Measurements from ENCODE around the gene SAMD5. TPM values are rescaled to one million over a fixed set of nuclear protein-coding genes. Genes with fewer than 3 reads are reported as not detected.

The SAMD5 gene
- total RNA-seq, 1 experiment from 2014 or later, result 4.0 TPM

DNA sequence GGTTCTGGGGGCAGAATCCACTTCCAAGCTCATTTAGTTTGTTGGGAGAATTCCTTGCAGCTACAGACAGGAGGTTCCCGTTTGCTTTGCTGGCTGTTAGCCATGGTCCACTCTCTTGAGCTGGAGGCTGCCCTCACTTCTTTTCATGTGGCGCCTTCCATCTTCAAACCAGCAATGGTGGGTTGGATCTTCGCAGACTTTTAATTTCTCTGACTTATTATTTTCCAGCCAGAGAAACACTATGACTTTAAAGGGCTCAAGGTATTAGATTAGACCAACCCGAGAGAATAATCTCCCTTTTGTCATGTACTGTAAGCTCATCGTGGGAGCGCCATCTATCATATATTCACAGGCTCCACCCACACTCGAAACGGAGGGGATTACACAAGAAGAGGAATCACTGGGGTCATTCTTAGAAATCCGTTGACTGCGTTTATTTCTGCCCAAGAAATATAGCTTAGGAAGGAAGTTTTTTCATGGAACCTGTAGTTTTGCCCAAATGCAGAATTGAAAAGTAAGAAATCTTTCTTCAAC is 38.9 kb downstream of the SAMD5 start:
- BruUV-seq (replicated peaks), result no TSS peak
- intact Hi-C loops (cut with micrococcal nuclease), result no loop called here
- RAD21 ChIA-PET (ENCODE audit: low non-redundant PET in 1 of 2, low total read pairs in 2 of 2, uncharacterized antibody in 2 of 2, unreplicated experiment in 2 of 2), result no interaction called here
- no peak overlapping the region for H2AFZ ChIP-seq (ENCODE audit: low read depth, low read length, poor library complexity, severe bottlenecking)
- TF ChIP-seq ATF3 (IDR thresholded peaks at IDR 0.05), result no peak
- POLR2A ChIA-PET, result no interaction called here
- CTCF ChIA-PET, result interaction anchor here (1.3 kb wide), 1 partner anchor 630 kb away, joined by 3 read pairs; no protein-coding TSS in a partner anchor
- no peaks in the 10 kb centered on the region for H3K36me3 ChIP-seq (ENCODE audit: control insufficient read depth in 1 of 2, insufficient read depth in 2 of 2, low read length in 2 of 2)
- H3K9me3 ChIP-seq (ENCODE audit: control insufficient read depth in 1 of 2, insufficient read depth in 1 of 2, low read depth in 1 of 2, low read length in 2 of 2), result no peaks in the 10 kb centered on the region
- H3K27me3 ChIP-seq (ENCODE audit: insufficient read depth, low read length), result no peaks in the 10 kb centered on the region
- H4K20me1 ChIP-seq (ENCODE audit: insufficient read depth), result no peaks in the 10 kb centered on the region
- no peak for DNase-seq (ENCODE audit: low read depth, low spot score)
- no peak overlapping the region for H3K9ac ChIP-seq (ENCODE audit: low read length)
- ATAC-seq, result no peak
- H3K4me3 ChIP-seq (replicated peaks in 1 of 2; ENCODE audit: low read depth in 1 of 2, low read length in 2 of 2), result no peak overlapping the region
- no peak overlapping the region for H3K27ac ChIP-seq (ENCODE audit: low read depth, low read length)
- H3K4me1 ChIP-seq (ENCODE audit: control insufficient read depth in 1 of 2, insufficient read depth in 2 of 2, low read length in 2 of 2), result no peaks in the 10 kb centered on the region
- H3K4me2 ChIP-seq (ENCODE audit: low read length), result no peak overlapping the region
- H3K9me2 ChIP-seq (ENCODE audit: insufficient read depth), result no peaks in the 10 kb centered on the region
- no peaks in the 10 kb centered on the region for H3K79me2 ChIP-seq (ENCODE audit: insufficient read depth, low read length)

DNA sequence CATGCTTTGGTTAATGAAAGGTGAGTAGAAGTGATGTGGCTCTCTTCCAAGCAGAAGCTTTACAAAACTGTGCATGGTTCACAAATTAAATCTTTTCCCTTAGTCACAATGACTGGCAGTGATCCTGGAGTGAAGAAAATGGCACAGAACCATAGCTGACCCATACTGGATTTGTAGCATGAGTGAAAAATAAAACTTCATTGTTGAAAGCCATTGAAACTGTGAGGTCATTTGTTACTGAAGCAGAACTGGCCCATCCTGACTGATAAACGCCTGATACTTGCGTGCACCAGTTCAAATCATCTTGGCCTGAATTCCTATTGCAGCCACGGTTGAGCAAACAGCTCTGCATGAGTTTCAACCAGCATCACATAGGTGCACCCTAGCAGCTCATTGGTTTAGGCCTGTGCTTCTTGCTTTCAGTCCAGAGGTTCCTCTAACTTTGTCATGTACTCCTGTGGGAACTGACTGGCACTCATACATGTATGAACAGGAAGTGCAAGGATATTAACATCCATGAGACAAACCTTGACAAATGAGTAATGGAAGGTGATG is 40.5 kb downstream of the SAMD5 start:
- Histone ChIP-seq H3K79me2 (ENCODE audit: insufficient read depth, low read length) (no peaks in the 10 kb centered on the region), H3K4me2 (ENCODE audit: low read length) (no peak overlapping the region), H3K27ac (ENCODE audit: low read depth, low read length) (no peak overlapping the region), H3K9me3 (ENCODE audit: control insufficient read depth in 1 of 2, insufficient read depth in 1 of 2, low read depth in 1 of 2, low read length in 2 of 2) (no peaks in the 10 kb centered on the region), H3K9ac (ENCODE audit: low read length) (no peak overlapping the region), H3K36me3 (ENCODE audit: control insufficient read depth in 1 of 2, insufficient read depth in 2 of 2, low read length in 2 of 2) (no peaks in the 10 kb centered on the region), H3K27me3 (ENCODE audit: insufficient read depth, low read length) (no peaks in the 10 kb centered on the region), H3K4me3 (replicated peaks in 1 of 2; ENCODE audit: low read depth in 1 of 2, low read length in 2 of 2) (no peak overlapping the region), H2AFZ (ENCODE audit: low read depth, low read length, poor library complexity, severe bottlenecking) (no peak overlapping the region), H3K9me2 (ENCODE audit: insufficient read depth) (no peaks in the 10 kb centered on the region), H4K20me1 (ENCODE audit: insufficient read depth) (no peaks in the 10 kb centered on the region), H3K4me1 (ENCODE audit: control insufficient read depth in 1 of 2, insufficient read depth in 2 of 2, low read length in 2 of 2) (no peaks in the 10 kb centered on the region)
- no peak for DNase-seq (ENCODE audit: low read depth, low spot score)
- intact Hi-C loops (cut with micrococcal nuclease), result no loop called here
- BruUV-seq (replicated peaks), result no TSS peak
- ChIA-PET CTCF (no interaction called here), RAD21 (ENCODE audit: low non-redundant PET in 1 of 2, low total read pairs in 2 of 2, uncharacterized antibody in 2 of 2, unreplicated experiment in 2 of 2) (no interaction called here), POLR2A (no interaction called here)
- no peak for ATAC-seq
- TF ChIP-seq SRF (IDR thresholded peaks at IDR 0.05; ENCODE audit: low read depth) (no peak), CEBPB (IDR thresholded peaks at IDR 0.05; ENCODE audit: low read depth) (no peak), JUND (IDR thresholded peaks at IDR 0.05) (no peak), EZH2 (IDR thresholded peaks at IDR 0.05) (no peak), ZFX (IDR thresholded peaks at IDR 0.05) (no peak), POLR2AphosphoS5 (IDR thresholded peaks at IDR 0.05; ENCODE audit: low read depth, low read length) (no peak), YY1 (IDR thresholded peaks at IDR 0.05; ENCODE audit: extremely low read depth, insufficient replicate concordance, low read depth, low read length) (no peak), SP1 (IDR thresholded peaks at IDR 0.05; ENCODE audit: low read depth) (no peak), POLR2A (IDR thresholded peaks at IDR 0.05; ENCODE audit: borderline replicate concordance, extremely low read depth, insufficient read depth, insufficient read length) (no peak), SIN3A (IDR thresholded peaks at IDR 0.05; ENCODE audit: low read depth) (no peak), RAD21 (IDR thresholded peaks at IDR 0.05; ENCODE audit: low read depth) (no peak), FOSL1 (IDR thresholded peaks at IDR 0.05; ENCODE audit: low read depth) (no peak), MAX (IDR thresholded peaks at IDR 0.05) (no peak), CTCF (IDR thresholded peaks at IDR 0.05 in 2 of 3, conservative IDR thresholded peaks at IDR 0.05 in 1 of 3; ENCODE audit: borderline replicate concordance in 1 of 3, insufficient read depth in 1 of 3, low read depth in 2 of 3, low read length in 2 of 3) (no peak), ATF3 (IDR thresholded peaks at IDR 0.05) (no peak)
- TF ChIP-seq, protein P1, sequence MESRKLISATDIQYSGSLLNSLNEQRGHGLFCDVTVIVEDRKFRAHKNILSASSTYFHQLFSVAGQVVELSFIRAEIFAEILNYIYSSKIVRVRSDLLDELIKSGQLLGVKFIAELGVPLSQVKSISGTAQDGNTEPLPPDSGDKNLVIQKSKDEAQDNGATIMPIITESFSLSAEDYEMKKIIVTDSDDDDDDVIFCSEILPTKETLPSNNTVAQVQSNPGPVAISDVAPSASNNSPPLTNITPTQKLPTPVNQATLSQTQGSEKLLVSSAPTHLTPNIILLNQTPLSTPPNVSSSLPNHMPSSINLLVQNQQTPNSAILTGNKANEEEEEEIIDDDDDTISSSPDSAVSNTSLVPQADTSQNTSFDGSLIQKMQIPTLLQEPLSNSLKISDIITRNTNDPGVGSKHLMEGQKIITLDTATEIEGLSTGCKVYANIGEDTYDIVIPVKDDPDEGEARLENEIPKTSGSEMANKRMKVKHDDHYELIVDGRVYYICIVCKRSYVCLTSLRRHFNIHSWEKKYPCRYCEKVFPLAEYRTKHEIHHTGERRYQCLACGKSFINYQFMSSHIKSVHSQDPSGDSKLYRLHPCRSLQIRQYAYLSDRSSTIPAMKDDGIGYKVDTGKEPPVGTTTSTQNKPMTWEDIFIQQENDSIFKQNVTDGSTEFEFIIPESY (IDR thresholded peaks at IDR 0.05; ENCODE audit: extremely low read depth, insufficient replicate concordance, low read length), result no peak
